Gastroesophageal sphincter (tissue), 3 donors: ENCODE results near the gene NUP153.

Source experiments
- CTCF ChIP-seq, 4 experiments: fragments of 200-600 bp in 2 of 4; fragments of 450-650 bp in 2 of 4; sonication (generic) in 1 of 4; IDR thresholded peaks; one replicate each; pipeline ENCODE4 v1.5.1; 2017 to 2019; ENCODE audit warnings: antibody characterized with exemption in 4 of 4, mild to moderate bottlenecking in 2 of 4, moderate library complexity in 2 of 4
- POLR2AphosphoS5 ChIP-seq: sonication (generic); formaldehyde crosslinking; IDR thresholded peaks from one replicate; pipeline ENCODE4 v1.6.1; 2017; ENCODE audit warnings: antibody characterized with exemption

- TF ChIP-seq CTCF (IDR thresholded peaks at IDR 0.05) (no peak), POLR2AphosphoS5 (no peak)
These were observed 22.6 kb downstream of the NUP153 start for GRCh38 chr6:17684134-17684533.
